ENCODE results near the gene SWAP70.
A peak's percentile ranks its signal among the peaks of the same experiment; 100 is the strongest.

Gene SWAP70

GRCh38 chr11:9755561-9756185 is 91.8 kb downstream of the SWAP70 start:
- DNase-seq: no peak

GRCh38 chr11:9756461-9756860 is 92.6 kb downstream of the SWAP70 start:
- no peak for DNase-seq

- no peak for DNase-seq
Measured at GRCh38 chr11:9756878-9757277, 93.0 kb downstream of the SWAP70 start.

- peak; percentile 5 for DNase-seq
Measured at GRCh38 chr11:9757809-9758636, 94.1 kb downstream of the SWAP70 start.

GRCh38 chr11:9758637-9759518 is 95.0 kb downstream of the SWAP70 start:
- no peak for DNase-seq

GRCh38 chr11:9759519-9760192 is 95.8 kb downstream of the SWAP70 start:
- no peak for DNase-seq

- DNase-seq: no peak
Measured at GRCh38 chr11:9760193-9760575, 96.3 kb downstream of the SWAP70 start.

- DNase-seq: no peak
Measured at GRCh38 chr11:9761441-9761945, 97.6 kb downstream of the SWAP70 start.

- DNase-seq: no peak
Measured at GRCh38 chr11:9762531-9762930, 98.7 kb downstream of the SWAP70 start.

GRCh38 chr11:9763301-9763700 is 99.4 kb downstream of the SWAP70 start:
- no peak for DNase-seq

GRCh38 chr11:9765320-9766101 is 101.6 kb downstream of the SWAP70 start:
- no peak for DNase-seq

GRCh38 chr11:9769621-9770020 is 105.7 kb downstream of the SWAP70 start:
- no peak for DNase-seq

GRCh38 chr11:9771071-9771511 is 107.2 kb downstream of the SWAP70 start:
- no peak for DNase-seq

GRCh38 chr11:9772218-9772617 is 108.3 kb downstream of the SWAP70 start:
- peak; percentile 16 for DNase-seq

- no peak for DNase-seq
Measured at GRCh38 chr11:9773524-9773923, 109.6 kb downstream of the SWAP70 start.

- DNase-seq: no peak
Measured at GRCh38 chr11:9774109-9774508, 110.2 kb downstream of the SWAP70 start.

GRCh38 chr11:9774591-9775397 is 110.9 kb downstream of the SWAP70 start:
- DNase-seq: no peak

GRCh38 chr11:9775398-9775779 is 111.5 kb downstream of the SWAP70 start:
- no peak for DNase-seq

GRCh38 chr11:9776203-9776602 is 112.3 kb downstream of the SWAP70 start:
- no peak for DNase-seq

GRCh38 chr11:9777066-9777465 is 113.2 kb downstream of the SWAP70 start:
- no peak for DNase-seq

- DNase-seq: no peak
Measured at GRCh38 chr11:9777525-9777924, 113.6 kb downstream of the SWAP70 start.
